ENCODE measurements around the gene OR6B3.

GRCh38 chr2:240055177-240055917 is 2.0 kb upstream of the OR6B3 start:
- TF ChIP-seq CTCF (conservative IDR thresholded peaks at IDR 0.05; ENCODE audit: low read depth, low read length) = no peak
- TF ChIP-seq EZH2 (IDR thresholded peaks at IDR 0.05; ENCODE audit: borderline replicate concordance, low read depth, low read length, poor library complexity, severe bottlenecking) = no peak
